NCI-H748 (cell line): ENCODE measurements around the gene PRKCE.

Experiments used
- DNase-seq: peaks from one replicate; lab custom pipeline; 2025; ENCODE audit not compliant: unreplicated experiment; lab: John Stamatoyannopoulos, UW

Gene PRKCE

DNA sequence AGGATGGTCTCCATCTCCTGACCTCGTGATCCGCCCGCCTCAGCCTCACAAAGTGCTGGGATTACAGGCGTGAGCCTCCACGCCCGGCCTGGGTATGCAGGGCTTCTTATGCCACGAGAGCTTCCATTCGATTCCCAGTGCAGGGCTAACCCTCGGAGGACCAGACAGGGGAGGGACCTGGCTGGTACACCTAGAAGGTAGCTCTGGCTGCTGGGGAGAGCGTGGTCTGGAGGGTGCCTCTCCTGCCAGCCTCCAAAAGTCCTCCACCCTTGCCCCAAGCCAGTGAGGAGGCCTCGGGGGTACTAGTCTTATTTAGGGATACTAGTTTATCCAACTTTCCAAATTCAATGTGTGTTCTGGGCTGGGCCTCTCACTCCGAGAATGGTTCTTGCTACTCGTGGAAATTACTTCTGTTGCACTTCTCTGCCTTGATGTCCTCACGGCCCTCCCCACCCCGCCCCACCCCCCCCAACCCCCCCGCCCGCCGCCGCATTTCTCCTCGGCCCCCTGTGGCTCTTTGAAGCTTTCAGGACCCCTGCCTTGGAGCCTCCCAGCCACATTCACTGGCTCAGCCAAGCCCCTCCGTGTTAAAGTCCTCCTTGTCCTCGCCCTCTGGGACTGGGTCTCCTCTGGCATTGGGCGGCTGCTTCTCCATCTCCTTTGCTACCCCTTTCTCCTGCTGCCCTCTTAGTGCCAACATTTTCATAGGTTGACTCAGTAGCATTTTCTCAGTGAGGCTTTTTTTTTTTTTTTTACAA, 502.7 kb downstream of the PRKCE start:
- no peak for DNase-seq

DNA sequence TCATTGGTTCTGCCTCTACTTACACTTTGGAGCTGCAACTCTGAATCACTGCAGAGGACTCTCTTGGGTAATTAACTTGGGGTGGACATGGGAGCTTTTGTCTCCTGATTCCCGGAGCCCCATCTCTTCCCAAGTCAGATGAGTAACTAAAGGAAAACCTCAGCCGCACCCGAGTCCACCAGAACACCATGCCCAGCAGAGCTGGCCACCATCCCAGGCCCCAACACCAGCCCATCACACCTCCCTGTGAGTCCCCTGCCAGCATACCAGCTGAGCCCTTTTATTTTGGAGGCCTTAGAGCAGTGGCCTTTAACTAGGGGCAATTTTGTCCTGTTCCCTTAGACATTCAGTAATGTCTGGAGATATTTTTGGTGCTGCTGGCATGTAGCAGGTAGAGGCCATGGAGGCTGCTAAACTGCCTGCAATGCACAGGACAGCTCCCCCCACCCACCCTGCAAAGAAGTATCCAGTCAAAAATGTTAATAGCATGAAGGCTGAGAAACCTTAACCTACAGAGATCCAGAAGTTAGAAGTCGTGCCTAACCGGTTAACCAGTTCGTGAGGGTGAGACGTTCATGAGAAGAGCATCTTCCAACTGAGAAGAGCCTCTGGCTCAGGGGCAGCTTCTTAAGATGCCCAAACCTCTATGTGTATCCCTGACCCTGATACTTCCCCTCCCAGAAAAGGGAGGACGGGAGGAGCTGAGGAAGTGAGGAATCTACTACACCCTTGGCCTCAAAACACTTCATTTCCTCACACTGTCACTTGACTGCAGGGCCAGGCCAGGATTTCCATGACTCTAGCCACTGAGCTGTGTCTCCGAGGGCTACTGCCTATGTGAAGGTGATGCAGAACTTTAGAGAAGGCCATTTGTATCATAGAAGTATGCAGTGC, 505.8 kb downstream of the PRKCE start:
- DNase-seq, result no peak

DNA sequence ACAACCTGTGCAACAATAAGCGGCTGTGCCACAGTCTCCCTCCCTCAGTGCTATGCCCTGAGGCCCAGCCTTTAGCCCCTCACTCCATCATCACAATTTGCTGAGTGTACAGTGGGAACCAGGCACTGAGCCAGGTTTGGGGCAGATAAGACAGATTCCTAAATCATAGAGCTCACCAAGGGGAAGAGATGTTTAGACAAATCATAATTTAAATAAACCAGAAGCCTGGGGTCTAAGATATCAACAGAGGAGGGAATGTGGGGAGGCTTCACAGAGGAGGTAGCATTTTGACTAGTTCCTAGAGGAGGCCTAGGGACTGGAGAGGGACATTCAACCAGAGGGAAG, 506.5 kb downstream of the PRKCE start:
- DNase-seq, result no peak

DNA sequence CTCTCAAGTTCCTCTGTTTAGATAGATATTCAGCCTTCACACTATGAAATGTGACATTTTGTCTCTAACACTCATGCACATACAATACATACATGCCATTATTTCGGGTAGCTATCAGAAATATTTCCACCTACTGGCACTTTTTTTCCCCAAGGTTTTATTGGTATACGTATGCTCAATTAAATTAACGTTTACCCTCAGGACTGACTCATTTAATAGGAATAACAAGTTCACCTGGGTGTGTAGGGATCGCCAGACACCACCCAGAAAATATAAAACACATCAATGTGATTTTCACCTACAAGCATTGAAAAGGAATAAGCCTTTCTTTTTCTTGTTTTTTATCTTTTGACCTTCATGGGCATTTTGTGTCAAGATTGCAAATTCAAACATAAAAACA, 507.2 kb downstream of the PRKCE start:
- no peak for DNase-seq

DNA sequence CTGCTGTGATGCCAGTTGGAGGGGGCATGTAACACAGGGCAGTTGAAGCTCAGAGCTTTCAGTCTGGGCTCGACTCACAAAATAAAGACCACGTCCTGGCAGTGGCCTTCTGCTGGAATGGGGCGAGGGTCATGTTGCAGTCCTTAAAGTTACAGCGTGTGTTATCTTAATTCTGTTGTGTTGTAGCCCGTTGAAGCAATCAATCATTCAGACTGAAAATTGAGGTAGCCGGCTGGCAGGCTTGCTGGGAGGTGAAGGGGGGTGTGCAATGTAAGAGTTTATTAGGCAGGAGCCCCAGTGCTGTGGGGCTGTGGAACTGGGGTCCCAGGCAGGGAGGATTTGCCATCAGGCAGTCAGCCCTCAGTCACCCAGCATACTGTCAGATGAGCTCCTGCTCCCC, 508.9 kb downstream of the PRKCE start:
- no peak for DNase-seq

DNA sequence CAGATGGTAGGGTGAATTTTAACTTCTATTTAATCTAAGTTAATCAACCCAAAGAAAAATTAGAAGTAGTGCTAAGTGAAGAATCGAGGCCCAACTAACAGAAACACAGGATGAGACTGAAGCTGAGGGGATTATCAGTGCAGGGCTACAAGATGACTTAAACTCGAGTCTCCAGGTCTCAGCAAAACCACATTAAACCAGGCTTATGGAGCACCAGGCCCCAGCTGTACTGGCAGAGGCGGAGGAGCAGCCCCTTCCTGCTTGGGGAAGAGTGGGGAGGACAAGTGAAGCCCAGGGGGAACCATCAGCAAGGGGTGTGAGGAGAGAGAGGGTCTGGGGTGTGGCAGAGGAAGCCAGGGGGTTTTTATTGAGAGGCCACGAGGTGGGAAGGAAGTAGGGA, 509.8 kb downstream of the PRKCE start:
- no peak for DNase-seq

DNA sequence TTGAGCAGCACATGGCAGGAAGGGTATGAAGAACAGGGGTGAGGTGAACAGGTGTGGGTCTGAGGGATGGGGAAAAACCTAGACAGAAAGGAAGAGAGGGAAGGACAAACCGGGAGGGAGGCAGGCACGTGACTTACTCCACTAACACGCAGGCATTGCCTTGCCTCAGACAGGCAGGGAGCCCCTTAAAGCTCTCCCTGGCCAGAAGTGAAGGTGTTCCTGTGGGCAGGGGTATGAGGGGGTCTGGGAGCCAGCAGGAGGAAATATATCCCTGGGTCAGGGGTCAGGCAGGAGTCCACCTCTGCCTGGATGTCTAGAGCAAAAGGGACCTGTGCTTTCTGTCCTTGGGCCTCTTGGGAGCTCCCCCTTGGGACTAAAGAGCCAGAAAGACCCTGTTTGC, 510.4 kb downstream of the PRKCE start:
- DNase-seq, result no peak

DNA sequence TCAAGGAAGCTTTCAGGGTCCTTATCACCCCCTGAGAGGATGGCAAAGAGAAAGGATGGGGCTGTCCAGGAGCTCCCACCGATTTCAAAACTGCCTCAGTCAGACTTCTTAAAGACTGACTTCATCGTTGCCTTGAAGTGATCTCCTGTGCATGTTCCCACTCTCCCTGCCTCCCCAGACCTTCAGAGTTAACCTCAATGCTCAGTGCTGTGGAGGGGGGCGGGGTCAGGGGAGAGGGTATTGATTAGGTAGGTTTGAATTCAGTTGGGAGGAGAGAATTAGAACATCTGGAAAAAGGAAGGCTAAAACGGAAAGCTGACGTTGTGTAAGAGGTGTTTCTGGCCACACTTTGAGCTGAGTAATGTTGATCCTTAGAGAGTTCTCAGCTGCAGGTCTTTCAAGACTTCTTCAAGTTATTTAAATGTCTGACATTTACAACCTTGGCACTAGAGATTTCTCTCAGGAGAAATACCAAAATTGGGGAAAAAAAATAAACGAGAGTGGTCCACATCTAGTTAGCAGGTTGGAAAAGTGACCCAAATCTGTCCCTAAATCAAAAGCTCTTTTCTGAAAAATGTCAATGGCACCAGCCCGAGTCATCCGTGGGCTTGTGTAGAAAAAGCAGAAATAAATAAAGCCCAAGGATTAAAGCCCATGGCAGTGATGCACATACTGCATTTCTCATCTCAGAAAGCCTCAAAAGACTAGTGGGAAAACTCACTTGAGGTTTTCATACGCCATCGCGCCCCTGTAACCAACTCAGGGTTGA, 511.0 kb downstream of the PRKCE start:
- no peak for DNase-seq

DNA sequence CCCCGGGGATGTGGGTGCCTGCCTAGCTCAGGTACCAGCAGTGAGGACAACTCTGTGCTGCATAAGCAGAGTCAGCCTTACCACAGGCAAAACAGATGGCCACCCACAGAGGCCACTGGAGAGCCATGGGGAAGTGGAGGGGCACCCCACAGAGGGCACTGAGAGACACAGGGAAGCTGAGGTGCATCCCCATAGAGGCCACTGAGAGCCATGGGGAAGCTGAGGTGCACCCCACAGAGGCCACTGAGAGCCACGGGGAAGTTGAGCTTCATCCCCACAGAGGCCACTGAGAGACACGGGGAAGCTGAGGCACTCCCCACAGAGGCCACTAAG, 511.6 kb downstream of the PRKCE start:
- no peak for DNase-seq

DNA sequence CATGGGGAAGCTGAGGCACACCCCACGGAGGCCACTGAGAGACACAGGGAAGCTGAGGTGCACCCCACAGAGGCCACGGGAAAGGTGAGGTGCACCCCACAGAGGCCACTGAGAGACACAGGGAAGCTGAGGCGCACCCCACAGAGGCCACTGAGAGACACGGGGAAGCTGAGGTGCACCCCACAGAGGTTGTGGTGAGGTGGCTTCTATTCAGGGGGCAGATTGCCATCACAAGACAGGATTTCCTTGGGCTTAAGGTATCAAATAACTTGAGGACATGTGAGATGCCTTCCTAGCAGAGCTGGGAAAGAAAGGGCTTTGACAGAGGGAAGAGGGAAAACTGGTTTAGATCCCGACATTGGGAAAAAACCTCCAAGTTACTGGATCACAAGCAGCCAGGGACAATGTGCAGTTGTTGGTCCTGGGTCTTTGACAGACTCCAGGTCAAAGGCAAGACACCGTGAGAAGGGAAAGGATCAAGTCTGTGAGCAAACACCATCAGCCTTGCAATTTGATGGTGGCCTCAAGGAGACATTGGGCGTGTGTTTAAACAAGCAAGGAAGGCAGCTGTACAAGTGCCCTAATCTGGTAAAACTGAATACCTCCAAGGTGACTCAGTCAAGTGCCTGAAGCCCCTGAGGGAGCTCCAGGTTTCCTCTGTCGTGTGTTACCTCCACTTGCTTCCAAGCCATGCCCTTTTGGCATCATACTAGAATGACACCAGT, 512.5 kb downstream of the PRKCE start:
- DNase-seq, result no peak

DNA sequence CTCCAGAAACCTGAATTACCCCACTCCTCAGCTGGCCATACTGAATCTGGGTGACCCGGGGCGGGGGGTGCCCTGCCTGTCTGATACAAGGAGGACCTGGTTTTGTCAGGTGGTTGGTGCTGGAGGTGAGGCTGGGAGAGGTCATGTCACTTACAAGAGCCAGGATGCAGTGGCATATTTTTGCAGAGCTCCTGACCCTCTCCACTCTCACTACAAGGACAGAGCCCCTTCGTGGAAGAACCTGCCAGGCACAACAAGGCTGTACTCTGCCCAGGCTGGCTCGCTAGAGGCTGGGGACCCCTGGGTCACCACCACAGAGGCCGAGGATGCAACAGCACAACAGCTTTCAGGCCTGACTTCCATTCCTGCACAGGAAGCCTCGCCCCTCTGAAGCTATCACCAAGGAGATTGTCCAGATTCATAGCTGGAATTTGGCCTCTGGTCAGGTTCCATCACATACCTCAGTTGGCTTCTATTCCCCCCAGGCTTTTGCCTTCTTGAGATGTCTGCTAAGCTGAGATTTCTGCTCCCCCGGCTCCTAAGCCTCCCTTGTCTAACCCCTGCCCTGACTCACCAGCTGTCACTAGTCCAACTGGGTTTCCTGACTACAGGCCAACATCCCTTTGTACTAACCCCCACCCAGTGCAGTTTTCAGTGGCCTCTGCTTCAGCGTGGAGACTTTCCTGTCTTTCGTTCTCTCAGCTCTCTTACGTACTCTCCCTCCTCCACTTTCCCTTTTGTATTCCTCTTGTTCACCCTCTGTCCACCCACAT, 513.2 kb downstream of the PRKCE start:
- DNase-seq, result no peak

DNA sequence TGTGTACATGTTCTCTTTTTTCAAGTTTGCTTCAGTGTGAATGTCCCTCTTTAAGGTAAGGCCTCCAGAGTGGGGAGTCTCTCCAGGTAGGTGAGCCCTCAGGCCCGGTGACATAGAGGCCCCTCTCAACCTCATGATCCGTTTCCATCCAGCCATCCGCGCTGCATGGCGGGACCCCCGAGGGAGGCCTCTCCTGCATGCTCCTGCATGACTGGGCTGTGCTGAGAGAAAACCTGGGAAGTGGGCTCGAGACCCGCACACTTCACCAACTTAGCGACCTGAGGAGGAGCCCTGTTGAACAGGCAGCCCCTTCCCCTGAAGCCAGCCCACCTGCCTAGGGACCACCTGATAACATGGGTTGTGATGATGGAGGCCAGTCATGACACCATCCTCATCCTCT, 514.4 kb downstream of the PRKCE start:
- no peak for DNase-seq

DNA sequence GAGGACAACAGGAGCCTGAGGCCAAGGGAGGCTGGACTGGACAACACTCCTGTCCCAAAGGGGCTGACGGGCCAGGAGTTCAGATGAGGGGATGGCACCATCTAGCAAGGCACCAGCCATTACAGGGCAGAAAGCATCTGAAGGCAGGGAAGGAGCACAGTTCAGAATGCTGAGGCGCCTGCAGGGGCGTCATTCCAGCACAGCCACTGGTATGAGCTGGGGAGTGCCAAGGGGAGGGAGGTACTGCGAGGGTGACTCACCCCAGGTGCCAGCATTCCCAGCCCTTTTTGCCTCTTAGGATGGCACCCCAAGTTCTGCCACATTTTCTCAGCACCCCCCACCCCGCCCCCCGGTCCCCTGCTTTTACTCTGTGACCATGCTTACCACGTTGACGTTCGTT, 515.9 kb downstream of the PRKCE start:
- DNase-seq, result no peak

DNA sequence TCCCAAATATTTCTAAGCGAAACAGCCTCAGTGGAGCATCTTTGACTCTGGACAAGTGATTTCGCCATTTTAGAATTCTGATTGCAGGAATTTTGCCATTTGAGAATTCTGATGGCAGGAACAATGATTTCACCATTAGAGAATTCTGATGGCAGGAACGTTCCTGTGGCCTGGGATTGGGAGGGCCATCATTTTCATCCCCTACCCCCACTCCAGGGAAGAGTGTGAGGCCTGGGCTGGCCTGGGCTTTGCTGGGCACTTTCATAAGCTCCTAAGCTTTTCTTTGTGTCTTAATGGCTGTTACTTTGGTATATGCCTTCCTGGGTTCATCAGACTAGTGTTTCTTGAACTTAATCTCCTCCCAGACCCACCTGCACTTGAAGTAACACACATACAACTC, 516.4 kb downstream of the PRKCE start:
- DNase-seq, result no peak

DNA sequence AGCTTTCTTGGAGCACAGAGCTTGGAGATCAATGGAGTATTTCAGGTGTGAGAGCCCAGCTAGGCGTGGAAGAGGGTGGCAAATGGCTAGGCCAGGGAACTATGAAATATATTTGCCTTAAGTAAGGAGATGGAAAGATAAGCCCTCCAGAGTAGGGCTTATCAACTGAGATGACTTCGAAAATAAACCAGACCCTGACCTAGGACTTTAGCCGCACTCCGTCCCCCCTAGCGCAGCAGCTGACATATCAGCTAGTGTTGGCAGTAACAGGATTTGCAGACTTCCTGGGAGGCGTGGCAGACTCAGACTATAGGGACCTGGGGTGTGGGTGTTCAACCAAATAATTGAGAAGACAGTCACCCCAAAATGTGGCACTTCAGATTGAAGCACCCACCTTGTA, 518.0 kb downstream of the PRKCE start:
- DNase-seq, result no peak

DNA sequence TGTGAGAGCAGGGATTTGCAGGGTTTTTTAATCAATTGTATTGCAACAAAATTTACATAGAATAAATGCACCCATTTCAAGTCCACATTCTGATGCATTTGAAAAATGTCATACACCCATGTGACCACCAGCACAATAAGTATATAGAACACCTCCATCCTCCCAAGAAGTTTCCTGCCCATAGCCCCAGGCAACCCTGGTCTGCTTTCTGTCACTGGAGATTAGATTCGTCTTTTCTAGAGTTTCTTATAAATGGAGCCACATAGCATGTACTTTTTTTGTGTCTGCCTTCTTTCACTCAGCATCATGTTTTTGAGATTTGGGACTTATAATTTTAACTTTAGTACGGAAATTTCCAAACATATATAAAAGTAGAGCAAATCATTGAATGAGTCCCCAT, 518.6 kb downstream of the PRKCE start:
- no peak for DNase-seq

DNA sequence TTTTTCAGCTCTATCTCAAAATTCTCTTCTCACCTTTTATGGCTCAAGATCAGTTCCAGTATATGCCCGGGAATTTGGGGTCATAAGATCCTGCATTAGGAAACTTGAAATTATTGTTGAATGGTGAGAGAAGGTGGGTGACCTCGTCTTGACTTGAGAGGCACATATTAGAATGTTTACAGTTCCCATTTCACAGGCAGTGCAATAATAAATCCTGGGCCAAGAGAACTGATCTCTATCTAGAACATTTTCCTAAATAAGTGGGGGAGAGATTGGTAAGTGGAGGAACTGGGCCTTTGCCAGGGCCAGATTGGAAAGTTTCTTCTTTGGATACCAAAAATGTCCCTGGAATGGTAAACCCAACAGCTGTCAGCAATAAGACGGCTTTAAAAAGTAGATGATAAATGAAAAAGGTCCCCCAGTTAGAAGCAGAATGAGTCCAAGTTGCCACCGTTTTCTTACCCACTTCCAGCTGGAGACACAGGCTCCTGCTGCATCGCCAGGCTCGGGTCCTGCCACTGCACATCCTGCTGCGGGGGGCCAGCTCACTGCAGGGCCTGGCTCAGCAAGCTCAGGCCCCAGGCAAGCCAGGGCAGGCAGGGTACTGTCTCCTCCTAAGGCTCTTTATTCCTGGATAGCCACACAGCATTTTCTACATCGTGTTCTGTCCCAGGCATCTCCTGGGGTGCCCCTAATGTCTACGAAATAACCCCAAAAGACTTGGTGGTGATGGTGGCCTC, 519.3 kb downstream of the PRKCE start:
- no peak for DNase-seq

DNA sequence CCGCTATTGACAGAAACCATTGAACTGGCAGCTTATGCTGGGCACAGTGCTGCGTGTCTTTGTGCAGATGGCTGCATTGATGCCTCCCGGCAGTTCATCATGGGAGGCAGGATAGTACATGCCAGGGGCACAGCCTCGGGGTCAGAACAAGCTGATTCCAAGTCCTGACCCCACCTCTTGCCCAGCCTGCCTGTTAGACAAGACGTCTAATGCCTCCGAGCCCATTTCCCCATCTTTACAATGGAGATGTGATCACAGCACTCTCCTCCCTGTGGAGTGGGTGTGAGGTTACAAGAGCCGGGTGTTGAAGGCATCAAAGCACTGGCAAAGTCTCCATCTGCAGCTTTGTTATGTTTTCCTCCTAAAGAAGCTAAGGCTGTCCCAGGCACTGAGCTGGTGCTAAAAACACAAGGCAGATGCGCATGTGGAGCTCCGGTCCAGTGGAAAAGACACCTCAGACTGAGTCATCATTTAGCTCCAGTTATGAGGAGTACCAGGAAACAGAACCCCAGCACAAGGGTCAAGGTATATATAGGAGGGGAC, 520.0 kb downstream of the PRKCE start:
- DNase-seq, result no peak

DNA sequence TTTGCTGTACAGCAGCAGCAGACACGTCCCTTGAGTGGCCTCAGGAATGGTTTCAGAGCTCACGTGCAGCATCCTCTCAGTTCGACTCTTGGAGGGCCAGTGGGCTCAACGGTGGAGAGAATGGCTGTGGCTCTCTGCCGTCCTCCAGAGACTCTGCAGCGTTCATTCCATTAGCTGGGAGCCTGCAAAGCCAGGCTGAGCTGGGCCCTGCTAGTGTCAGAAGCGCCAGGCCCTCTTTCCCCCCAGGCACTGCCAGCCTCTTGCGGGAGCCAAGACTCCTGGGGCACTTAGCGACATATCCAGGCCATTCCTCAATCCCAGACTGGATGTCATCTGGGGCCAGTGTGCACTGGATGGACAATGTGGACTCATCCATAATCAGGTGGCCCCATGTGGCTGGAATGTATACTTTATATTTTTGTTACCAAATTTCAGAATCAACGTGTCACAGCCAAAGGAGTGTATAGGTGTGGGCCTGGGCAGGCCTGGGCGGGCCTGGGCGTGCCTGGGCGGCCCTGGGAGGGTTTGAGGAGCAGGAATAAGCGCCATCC, 520.6 kb downstream of the PRKCE start:
- DNase-seq, result peak; percentile 18
